ENCODE results near the gene HLA-E.
"Not testable (repeated sequence)": the region's sequence is repeated elsewhere in the genome, so short reads cannot be mapped to it uniquely, and the experiment has no call there.

The HLA-E gene

DNA sequence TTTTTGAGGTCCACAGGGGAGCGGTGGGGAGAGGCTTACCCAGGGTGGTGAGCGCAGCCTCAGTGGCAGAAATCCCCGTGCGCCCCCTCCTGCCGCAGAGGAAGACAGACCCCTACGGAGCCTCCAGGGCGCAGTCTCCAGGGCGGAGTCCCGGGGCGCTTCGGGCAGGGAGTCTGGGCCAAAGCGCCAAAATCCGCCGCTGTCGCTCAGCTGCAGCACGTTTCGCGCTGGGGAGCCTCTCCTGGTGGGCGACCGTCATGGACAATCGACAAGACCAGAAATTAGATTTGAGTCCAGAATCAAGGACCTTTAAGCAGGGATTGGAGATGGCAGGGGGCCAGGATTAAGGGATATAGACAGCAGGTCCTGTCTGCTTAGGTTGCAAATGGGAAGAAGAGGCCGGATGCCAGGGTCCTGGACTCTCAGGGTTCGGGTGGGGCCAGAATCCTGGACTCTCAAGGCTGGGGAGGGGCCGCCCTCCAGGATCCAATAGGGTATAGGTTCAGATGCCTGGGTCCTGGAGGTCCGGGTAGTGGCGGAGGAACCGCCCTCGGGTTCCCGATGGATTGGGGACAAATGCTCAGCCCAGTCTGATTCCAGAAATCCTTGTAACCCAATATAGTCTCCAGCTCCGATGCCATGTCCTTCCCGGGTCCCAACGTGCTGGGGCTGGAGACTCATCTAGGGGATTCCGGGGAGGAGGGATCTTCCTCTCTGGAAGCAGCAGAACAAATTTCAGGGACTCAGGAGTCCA is 7.9 kb upstream of the HLA-E start:
- DNase-seq (ENCODE audit: low read depth), result no peak

- DNase-seq (ENCODE audit: low read depth), result peak; percentile 60
Measured at GRCh38 chr6:30481965-30482644, 7.2 kb upstream of the HLA-E start.

- peak; percentile 73 for DNase-seq (ENCODE audit: low read depth)
Measured at GRCh38 chr6:30483677-30484279, 5.5 kb upstream of the HLA-E start.

- DNase-seq (ENCODE audit: low read depth), result no peak
Measured at GRCh38 chr6:30485236-30485635, 4.1 kb upstream of the HLA-E start.

DNA sequence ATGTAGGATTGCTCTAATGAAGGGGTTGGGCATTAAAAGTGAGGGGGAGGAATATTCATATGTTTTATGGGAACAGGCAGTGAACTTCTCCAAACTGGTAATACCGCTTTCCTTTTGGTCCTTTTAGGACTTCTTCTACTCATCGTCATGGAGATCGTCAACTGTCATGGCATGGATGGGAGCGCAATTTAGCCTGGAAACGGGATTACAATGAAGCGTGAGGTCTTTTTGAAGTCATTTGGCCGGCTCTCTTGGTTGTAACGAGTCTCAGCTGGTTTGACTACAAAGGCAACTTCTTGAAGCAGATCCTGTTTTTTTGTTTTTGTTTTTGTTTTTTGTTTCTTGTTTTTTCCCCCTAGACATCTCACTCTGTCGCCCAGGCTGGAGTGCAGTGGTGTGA is 1.4 kb upstream of the HLA-E start:
- no peak for DNase-seq (ENCODE audit: low read depth)

DNA sequence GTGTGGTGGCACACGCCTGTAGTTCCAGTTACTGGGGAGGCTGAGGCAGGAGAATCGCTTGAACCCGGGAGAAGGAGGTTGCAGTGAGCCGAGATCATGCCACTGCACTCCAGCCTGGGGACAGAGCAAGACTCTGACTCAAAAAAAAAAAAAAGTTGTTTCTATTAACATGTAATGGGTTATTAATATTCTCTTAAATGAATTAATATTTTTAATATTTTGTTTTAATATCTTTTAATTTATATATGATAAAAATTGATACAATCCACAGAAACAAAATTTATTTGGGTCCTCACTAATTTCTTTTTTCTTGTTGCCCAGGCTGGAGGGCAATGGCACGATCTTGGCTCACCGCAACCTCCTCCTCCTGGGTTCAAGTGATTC is 620 bp upstream of the HLA-E start:
- DNase-seq (ENCODE audit: low read depth), result not testable (repeated sequence)

DNA sequence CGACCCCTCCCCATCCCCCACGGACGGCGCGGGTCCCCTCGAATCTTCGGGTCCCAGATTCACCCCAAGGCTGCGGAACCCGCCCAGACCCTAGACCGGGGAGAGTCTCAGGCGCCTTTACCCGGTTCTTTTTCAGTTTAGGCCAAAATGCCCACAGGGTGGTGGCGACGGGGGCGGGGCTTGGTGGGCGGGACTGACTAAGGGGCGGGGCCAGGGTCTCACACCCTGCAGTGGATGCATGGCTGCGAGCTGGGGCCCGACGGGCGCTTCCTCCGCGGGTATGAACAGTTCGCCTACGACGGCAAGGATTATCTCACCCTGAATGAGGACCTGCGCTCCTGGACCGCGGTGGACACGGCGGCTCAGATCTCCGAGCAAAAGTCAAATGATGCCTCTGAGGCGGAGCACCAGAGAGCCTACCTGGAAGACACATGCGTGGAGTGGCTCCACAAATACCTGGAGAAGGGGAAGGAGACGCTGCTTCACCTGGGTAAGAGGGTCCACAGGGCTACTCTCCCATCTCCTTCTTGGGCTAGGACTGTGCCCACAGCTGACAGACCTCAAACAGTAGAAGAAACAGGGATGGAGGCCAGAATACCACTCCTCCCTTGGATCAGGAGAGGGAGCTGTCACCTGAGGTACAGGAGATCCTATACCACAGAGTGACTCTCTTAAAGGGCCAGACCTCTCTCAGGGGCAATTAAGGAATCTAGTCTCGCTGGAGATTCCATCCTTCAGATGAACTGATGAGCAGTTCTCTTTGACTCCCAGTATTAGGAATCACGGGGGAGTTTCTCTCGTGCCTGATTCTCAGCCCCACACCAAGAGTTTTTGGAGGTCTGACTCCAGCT is 942 bp downstream of the HLA-E start:
- DNase-seq (ENCODE audit: low read depth), result peak; percentile 69

- DNase-seq (ENCODE audit: low read depth), result not testable (repeated sequence)
Measured at GRCh38 chr6:30491291-30491953, 2.1 kb downstream of the HLA-E start.

DNA sequence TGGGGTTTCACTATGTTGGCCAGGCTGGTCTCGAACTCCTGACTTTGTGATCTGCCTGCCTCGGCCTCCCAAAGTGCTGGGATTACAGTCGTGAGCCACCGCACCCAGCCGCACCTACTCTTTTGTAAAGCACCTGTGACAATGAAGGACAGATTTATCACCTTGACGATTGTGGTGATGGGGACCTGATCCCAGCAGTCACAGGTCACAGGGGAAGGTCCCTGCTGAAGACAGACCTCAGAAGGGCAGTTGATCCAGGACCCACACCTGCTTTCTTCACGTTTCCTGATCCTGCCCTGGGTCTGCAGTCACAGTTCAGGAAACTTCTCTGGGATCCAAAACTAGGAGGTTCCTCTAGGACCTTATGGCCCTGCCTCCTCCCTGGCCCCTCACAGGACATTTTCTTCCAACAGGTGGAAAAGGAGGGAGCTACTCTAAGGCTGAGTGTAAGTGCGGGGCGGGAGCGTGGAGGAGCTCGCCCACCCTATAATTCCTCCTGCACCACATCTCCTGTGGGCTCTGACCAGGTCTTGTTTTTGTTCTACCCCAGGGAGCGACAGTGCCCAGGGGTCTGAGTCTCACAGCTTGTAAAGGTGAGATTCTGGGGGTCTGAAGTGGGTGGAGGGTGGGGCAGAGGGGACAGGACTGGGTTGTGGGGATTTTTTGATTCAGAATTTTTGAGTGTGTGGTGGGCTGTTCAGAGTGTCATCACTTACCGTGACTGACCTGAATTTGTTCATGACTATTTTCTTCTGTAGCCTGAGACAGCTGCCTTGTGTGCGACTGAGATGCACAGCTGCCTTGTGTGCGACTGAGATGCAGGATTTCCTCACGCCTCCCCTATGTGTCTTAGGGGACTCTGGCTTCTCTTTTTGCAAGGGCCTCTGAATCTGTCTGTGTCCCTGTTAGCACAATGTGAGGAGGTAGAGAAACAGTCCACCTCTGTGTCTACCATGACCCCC is 3.0 kb downstream of the HLA-E start:
- no peak for DNase-seq (ENCODE audit: low read depth)

DNA sequence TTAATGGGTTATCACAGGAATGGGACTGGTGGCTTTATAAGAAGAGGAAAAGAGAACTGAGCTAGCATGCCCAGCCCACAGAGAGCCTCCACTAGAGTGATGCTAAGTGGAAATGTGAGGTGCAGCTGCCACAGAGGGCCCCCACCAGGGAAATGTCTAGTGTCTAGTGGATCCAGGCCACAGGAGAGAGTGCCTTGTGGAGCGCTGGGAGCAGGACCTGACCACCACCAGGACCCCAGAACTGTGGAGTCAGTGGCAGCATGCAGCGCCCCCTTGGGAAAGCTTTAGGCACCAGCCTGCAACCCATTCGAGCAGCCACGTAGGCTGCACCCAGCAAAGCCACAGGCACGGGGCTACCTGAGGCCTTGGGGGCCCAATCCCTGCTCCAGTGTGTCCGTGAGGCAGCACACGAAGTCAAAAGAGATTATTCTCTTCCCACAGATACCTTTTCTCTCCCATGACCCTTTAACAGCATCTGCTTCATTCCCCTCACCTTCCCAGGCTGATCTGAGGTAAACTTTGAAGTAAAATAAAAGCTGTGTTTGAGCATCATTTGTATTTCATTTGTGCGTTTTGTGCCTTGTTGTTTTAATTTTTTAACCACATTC is 4.4 kb downstream of the HLA-E start:
- no peak for DNase-seq (ENCODE audit: low read depth)

- no peak for DNase-seq (ENCODE audit: low read depth)
Measured at GRCh38 chr6:30494291-30494861, 5.1 kb downstream of the HLA-E start.

DNA sequence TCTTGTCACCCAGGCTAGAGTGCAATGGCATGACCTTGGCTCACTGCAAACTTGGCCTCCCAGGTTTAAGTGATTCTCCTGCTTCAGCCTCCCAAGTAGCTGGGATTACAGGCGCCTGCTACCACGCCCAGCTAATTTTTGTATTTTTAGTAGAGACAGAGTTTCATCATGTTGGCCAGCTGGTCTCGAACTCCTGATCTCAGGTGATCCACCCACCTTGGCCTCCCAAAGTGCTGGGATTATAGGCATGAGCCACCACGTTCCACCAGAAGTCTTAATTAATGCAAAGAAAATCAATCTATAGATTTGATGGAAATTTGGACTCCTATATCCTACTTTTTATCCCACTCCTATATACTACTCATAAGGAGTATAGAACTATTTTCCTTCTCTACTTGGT is 5.8 kb downstream of the HLA-E start:
- not testable (repeated sequence) for DNase-seq (ENCODE audit: low read depth)

- no peak for DNase-seq (ENCODE audit: low read depth)
Measured at GRCh38 chr6:30495993-30496392, 6.7 kb downstream of the HLA-E start.

DNA sequence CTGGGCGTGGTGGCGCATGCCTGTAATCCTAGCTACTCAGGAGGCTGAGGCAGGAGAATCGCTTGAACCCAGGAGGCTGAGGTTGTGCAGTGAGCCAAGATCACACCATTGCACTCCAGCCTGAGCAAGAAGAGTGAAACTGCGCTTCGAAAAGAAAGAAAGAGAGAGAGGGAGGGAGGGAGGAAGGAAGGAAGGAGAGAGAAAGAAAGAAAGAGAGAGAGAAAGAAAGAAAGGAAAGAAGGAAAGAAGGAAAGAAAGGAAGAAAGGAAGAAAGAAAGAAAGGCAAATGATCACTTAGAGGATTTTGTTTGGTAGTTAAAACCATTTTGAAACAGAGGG is 7.9 kb downstream of the HLA-E start:
- DNase-seq (ENCODE audit: low read depth), result not testable (repeated sequence)

DNA sequence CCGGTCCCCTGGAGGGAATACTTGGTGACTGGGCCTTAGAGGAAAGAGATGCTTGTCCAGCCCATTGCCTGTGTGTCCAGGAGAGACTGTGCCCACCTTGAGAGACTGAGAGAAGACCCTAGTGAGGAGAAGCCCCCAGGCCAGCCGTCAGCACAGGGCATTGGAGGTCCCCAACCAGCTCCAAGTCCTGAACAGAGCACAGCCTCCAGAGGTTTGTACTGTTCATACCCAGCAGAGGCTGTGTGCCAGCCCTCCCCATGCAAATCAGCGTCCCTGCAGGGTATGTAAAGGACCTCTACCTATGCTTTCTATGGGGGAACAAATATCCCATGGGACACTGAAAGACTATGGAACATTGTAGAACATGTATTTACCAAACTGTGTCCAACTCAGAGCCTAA is 8.4 kb downstream of the HLA-E start:
- DNase-seq (ENCODE audit: low read depth), result no peak

- DNase-seq (ENCODE audit: low read depth), result not testable (repeated sequence)
Measured at GRCh38 chr6:30498705-30499104, 9.4 kb downstream of the HLA-E start.

GRCh38 chr6:30500421-30501355 is 11.4 kb downstream of the HLA-E start:
- peak; percentile 61 for DNase-seq (ENCODE audit: low read depth)

Data from iris pigment epithelial cell (primary cell).